Esophagus muscularis mucosa (tissue), 3 donors: ENCODE data around the gene GNG12.

ENCODE experiments used
- POLR2A ChIP-seq: fragments of 450-650 bp; IDR thresholded peaks from one replicate; pipeline ENCODE4 v1.6.1; 2017; ENCODE audit warnings: antibody characterized with exemption, moderate library complexity, mild to moderate bottlenecking, low read depth
- TF ChIP-seq, protein P1 (sequence below), 3 experiments: fragments of 200-600 bp in 2 of 3; fragments of 450-650 bp in 1 of 3; sonication (generic) in 2 of 3; IDR thresholded peaks; one replicate each; pipeline ENCODE4 v1.5.1; 2017 to 2019; ENCODE audit warnings: antibody characterized with exemption in 3 of 3, mild to moderate bottlenecking in 2 of 3, moderate library complexity in 1 of 3

DNA sequence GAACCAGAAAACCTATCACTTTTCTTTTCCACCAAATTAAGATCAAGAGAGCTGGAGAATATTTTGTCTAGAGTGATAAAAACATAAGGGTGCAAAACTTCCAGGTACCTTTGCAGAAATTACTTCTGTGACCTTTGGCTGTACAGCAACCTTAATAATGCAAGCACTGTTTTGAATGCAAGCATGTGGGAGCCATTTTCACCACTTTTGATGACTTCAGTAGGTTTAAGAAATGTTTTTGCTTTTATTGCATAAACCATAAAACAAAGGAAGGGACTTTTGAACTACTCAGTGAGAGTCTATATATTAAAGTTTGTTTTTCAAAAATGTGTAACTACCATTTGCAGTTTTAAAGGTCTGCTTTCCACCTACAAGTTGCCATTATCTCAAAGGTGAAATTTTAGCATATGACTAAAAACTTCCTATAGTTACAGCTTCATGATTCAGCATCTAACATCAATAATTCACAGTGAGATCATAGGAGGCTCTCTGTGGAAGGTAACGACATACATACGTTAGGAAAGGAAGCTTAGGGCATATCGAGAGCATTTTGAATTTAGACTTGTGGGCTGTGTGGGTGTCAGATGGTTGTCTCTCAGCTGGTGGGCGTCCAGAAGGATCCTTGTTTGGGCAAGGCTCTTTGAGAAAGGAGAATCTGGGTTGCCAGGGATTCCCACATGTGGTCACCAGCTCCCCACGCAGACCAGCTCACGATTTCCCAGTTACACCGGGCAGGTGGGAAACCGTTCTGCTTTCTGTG is 149.3 kb downstream of the GNG12 start:
- TF ChIP-seq, protein P1, sequence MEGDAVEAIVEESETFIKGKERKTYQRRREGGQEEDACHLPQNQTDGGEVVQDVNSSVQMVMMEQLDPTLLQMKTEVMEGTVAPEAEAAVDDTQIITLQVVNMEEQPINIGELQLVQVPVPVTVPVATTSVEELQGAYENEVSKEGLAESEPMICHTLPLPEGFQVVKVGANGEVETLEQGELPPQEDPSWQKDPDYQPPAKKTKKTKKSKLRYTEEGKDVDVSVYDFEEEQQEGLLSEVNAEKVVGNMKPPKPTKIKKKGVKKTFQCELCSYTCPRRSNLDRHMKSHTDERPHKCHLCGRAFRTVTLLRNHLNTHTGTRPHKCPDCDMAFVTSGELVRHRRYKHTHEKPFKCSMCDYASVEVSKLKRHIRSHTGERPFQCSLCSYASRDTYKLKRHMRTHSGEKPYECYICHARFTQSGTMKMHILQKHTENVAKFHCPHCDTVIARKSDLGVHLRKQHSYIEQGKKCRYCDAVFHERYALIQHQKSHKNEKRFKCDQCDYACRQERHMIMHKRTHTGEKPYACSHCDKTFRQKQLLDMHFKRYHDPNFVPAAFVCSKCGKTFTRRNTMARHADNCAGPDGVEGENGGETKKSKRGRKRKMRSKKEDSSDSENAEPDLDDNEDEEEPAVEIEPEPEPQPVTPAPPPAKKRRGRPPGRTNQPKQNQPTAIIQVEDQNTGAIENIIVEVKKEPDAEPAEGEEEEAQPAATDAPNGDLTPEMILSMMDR (IDR thresholded peaks at IDR 0.05): no peak
- TF ChIP-seq POLR2A: no peak
